ENCODE data around the gene BCAS2. TPM values are rescaled to one million over a fixed set of nuclear protein-coding genes. Genes with fewer than 3 reads are reported as not detected.

BCAS2 gene
- total and polyA plus RNA-seq, 2 donors (not counting 1 experiment from before 2014, with no cell fraction given) = 30.6 to 43.8 TPM

- no peak overlapping the region for H3K4me3 ChIP-seq (ENCODE audit: control extremely low read depth in 1 of 5, extremely low read depth in 1 of 5, insufficient read depth in 1 of 5, low read depth in 2 of 5, low read length in 4 of 5)
- H3K4me3 Mint-ChIP-seq = no peak overlapping the region
- ChIA-PET POLR2A (no interaction called here), CTCF (no interaction called here)
- WGBS (ENCODE audit: insufficient coverage) = 100% methylated on average over 2 of the region's 3 CpGs
- no peaks in the 10 kb centered on the region for H3K9me3 Mint-ChIP-seq (ENCODE audit: insufficient read depth)
- no peak overlapping the region for H3K27ac Mint-ChIP-seq
- DNase-seq = no peak
- no peaks in the 10 kb centered on the region for H3K79me2 ChIP-seq (ENCODE audit: control insufficient read depth, insufficient read depth, low read length)
- no peaks in the 10 kb centered on the region for H3K4me1 Mint-ChIP-seq
- TF ChIP-seq CTCF (IDR thresholded peaks at IDR 0.05) = no peak
- no peak for TF ChIP-seq EZH2 (IDR thresholded peaks at IDR 0.05; ENCODE audit: borderline replicate concordance, insufficient read depth, low read depth, low read length, poor library complexity, severe bottlenecking)
- H3K27me3 ChIP-seq (replicated peaks in 1 of 4; ENCODE audit: control extremely low read depth in 1 of 4, control insufficient read depth in 3 of 4, insufficient read depth in 4 of 4, low read length in 3 of 4) = peaks cover 0 to 7% (median 2%) of the 10 kb centered on the region in 4 experiments
- ATAC-seq (ENCODE audit: low read depth) = no peak
- peaks cover 0 to 1% (median 0%) of the 10 kb centered on the region in 3 donors for H3K9me3 ChIP-seq (ENCODE audit: control extremely low read depth in 1 of 3, control insufficient read depth in 2 of 3, insufficient read depth in 1 of 3, low read length in 2 of 3)
- no peak overlapping the region for H3K4me2 ChIP-seq (replicated peaks; ENCODE audit: low read depth, low read length, poor library complexity, severe bottlenecking)
- no peaks in the 10 kb centered on the region for H4K20me1 ChIP-seq (ENCODE audit: control insufficient read depth, insufficient read depth, low read length, poor library complexity, severe bottlenecking)
- no peaks in the 10 kb centered on the region for H3K4me1 ChIP-seq (ENCODE audit: control insufficient read depth in 2 of 2, insufficient read depth in 2 of 2, low read length in 2 of 2)
- intact Hi-C loops (cut with micrococcal nuclease) = no loop called here
- H3K27me3 Mint-ChIP-seq = peaks cover 39% of the 10 kb centered on the region
- no peak overlapping the region for H3K9ac ChIP-seq (ENCODE audit: low read length)
- no peak overlapping the region for H3K27ac ChIP-seq (ENCODE audit: low read length in 2 of 2)
- H3K36me3 ChIP-seq (replicated peaks in 1 of 2; ENCODE audit: control extremely low read depth in 1 of 2, control insufficient read depth in 1 of 2, extremely low read depth in 1 of 2, insufficient read depth in 2 of 2, low read length in 1 of 2) = no peaks in the 10 kb centered on the region
- no peak overlapping the region for H2AFZ ChIP-seq (ENCODE audit: insufficient read depth, low read depth, low read length, poor library complexity, severe bottlenecking)
Observed at GRCh38 chr1:114594046-114594445, 12.6 kb upstream of the BCAS2 start.

GRCh38 chr1:114589122-114589521 lies 7.7 kb upstream of the BCAS2 start:
- CTCF ChIA-PET = no interaction called here
- peaks cover 35% of the 10 kb centered on the region for H3K27me3 Mint-ChIP-seq
- no peaks in the 10 kb centered on the region for H4K20me1 ChIP-seq (ENCODE audit: control insufficient read depth, insufficient read depth, low read length, poor library complexity, severe bottlenecking)
- DNase-seq (no peak), ATAC-seq (ENCODE audit: low read depth) (no peak)
- no peak overlapping the region for H3K27ac ChIP-seq (ENCODE audit: low read length in 2 of 2)
- no peaks in the 10 kb centered on the region for H3K36me3 ChIP-seq (replicated peaks in 1 of 2; ENCODE audit: control extremely low read depth in 1 of 2, control insufficient read depth in 1 of 2, extremely low read depth in 1 of 2, insufficient read depth in 2 of 2, low read length in 1 of 2)
- no peak overlapping the region for H3K4me2 ChIP-seq (replicated peaks; ENCODE audit: low read depth, low read length, poor library complexity, severe bottlenecking)
- no peak overlapping the region for H3K9ac ChIP-seq (ENCODE audit: low read length)
- no peaks in the 10 kb centered on the region for H3K9me3 Mint-ChIP-seq (ENCODE audit: insufficient read depth)
- no peaks in the 10 kb centered on the region for H3K4me1 Mint-ChIP-seq
- H3K79me2 ChIP-seq (ENCODE audit: control insufficient read depth, insufficient read depth, low read length) = no peaks in the 10 kb centered on the region
- TF ChIP-seq CTCF (IDR thresholded peaks at IDR 0.05) (no peak), EZH2 (IDR thresholded peaks at IDR 0.05; ENCODE audit: borderline replicate concordance, insufficient read depth, low read depth, low read length, poor library complexity, severe bottlenecking) (no peak)
- POLR2A ChIA-PET = no interaction called here
- H3K9me3 ChIP-seq (ENCODE audit: control extremely low read depth in 1 of 3, control insufficient read depth in 2 of 3, insufficient read depth in 1 of 3, low read length in 2 of 3) = no peaks in the 10 kb centered on the region
- intact Hi-C loops (cut with micrococcal nuclease) = no loop called here
- no peak overlapping the region for H3K4me3 Mint-ChIP-seq
- peaks cover 0 to 7% (median 2%) of the 10 kb centered on the region in 4 experiments for H3K27me3 ChIP-seq (replicated peaks in 1 of 4; ENCODE audit: control extremely low read depth in 1 of 4, control insufficient read depth in 3 of 4, insufficient read depth in 4 of 4, low read length in 3 of 4)
- 90% methylated on average over 3 of the region's 3 CpGs for WGBS (ENCODE audit: insufficient coverage)
- H2AFZ ChIP-seq (ENCODE audit: insufficient read depth, low read depth, low read length, poor library complexity, severe bottlenecking) = no peak overlapping the region
- no peak overlapping the region for H3K27ac Mint-ChIP-seq
- no peak overlapping the region for H3K4me3 ChIP-seq (ENCODE audit: control extremely low read depth in 1 of 5, extremely low read depth in 1 of 5, insufficient read depth in 1 of 5, low read depth in 2 of 5, low read length in 4 of 5)
- H3K4me1 ChIP-seq (ENCODE audit: control insufficient read depth in 2 of 2, insufficient read depth in 2 of 2, low read length in 2 of 2) = no peaks in the 10 kb centered on the region

Data from B cell (primary cell).